VCaP (cell line): ENCODE data around the gene SEC16A.

ENCODE experiments used
- H3K27ac ChIP-seq: fragments of 450-650 bp; 2 replicates; pipeline ENCODE4 v1.5.1; 2017
- CTCF ChIP-seq: fragments of 450-650 bp; conservative IDR thresholded peaks from 2 replicates; pipeline ENCODE4 v1.5.1; 2017; ENCODE audit warnings: mild to moderate bottlenecking, moderate library complexity

SEC16A gene

GRCh38 chr9:136527721-136528710 lies 45.2 kb upstream of the SEC16A start:
- H3K27ac ChIP-seq: no peak overlapping the region
- TF ChIP-seq CTCF: no peak

- TF ChIP-seq CTCF: no peak
- no peak overlapping the region for H3K27ac ChIP-seq
These were observed 44.3 kb upstream of the SEC16A start for GRCh38 chr9:136527131-136527530.

GRCh38 chr9:136526625-136527066 lies 43.8 kb upstream of the SEC16A start:
- no peak overlapping the region for H3K27ac ChIP-seq
- TF ChIP-seq CTCF: no peak

GRCh38 chr9:136525841-136526499 lies 43.1 kb upstream of the SEC16A start:
- no peak overlapping the region for H3K27ac ChIP-seq
- TF ChIP-seq CTCF: no peak

DNA sequence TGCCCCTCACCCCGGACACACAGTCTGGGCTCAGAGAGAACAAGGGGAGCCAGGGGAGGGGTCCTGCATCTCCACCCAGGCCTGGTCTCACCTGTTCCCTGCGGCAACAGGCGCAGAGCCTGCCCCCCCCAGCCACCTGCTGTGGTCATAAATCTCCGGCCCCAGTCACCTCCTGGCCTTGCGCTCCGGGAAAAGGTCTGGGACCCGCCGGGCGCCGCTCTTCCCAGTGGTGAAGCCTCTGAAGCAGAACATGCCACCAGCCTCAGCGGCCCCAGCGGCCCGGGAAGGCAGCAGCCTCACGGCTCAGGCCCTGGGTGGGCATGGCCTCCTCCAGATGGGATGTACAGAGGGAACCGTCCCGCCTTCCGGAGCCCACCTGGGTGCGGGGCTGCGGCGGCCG lies 42.4 kb upstream of the SEC16A start:
- TF ChIP-seq CTCF: no peak
- no peak overlapping the region for H3K27ac ChIP-seq

GRCh38 chr9:136522314-136523237 lies 39.7 kb upstream of the SEC16A start:
- no peak overlapping the region for H3K27ac ChIP-seq
- no peak for TF ChIP-seq CTCF
